Lung (tissue), 12 donors: ENCODE data around the gene ANKFY1. TPM values are rescaled to one million over a fixed set of nuclear protein-coding genes. Genes with fewer than 3 reads are reported as not detected.

Experiments
- ATAC-seq: fragments of 200-7000 bp; cut with Tn5 transposase; one replicate; pipeline ENCODE4 v1.9.1; 2020; ENCODE audit warnings: moderate number of reproducible peaks; ENCODE audit not compliant: insufficient read depth, low FRiP score
- DNase-seq, 3 donors: peaks; one replicate each; pipeline ENCODE4 v3.0.0-alpha.2; 2013 to 2017
- H3K27ac ChIP-seq, 2 donors: one replicate each; pipeline ENCODE4 v1.5.1; 2013; ENCODE audit warnings: mild to moderate bottlenecking in 2 of 2, moderate library complexity in 2 of 2, control low read depth in 1 of 2, inconsistent platforms in 1 of 2, low read depth in 1 of 2, low read length in 1 of 2
- H3K27me3 ChIP-seq, 3 donors: one replicate each; pipeline ENCODE4 v1.5.1; 2013; ENCODE audit warnings: low read length in 2 of 3; ENCODE audit not compliant: control insufficient read depth in 3 of 3, insufficient read depth in 3 of 3
- H3K36me3 ChIP-seq, 4 donors: one replicate each; pipeline ENCODE4 v1.5.1; 2013; ENCODE audit warnings: low read length in 4 of 4, mild to moderate bottlenecking in 1 of 4, moderate library complexity in 1 of 4; ENCODE audit not compliant: control insufficient read depth in 4 of 4, insufficient read depth in 4 of 4
- H3K4me1 ChIP-seq, 5 donors: one replicate each; pipeline ENCODE4 v1.5.1; 2013; ENCODE audit warnings: low read length in 5 of 5, mild to moderate bottlenecking in 2 of 5, moderate library complexity in 1 of 5; ENCODE audit not compliant: control insufficient read depth in 5 of 5, insufficient read depth in 5 of 5
- H3K4me3 ChIP-seq: one replicate; pipeline ENCODE4 v1.5.1; 2013; ENCODE audit warnings: mild to moderate bottlenecking, control low read depth, moderate library complexity
- H3K9ac ChIP-seq, 2 donors: one replicate each; pipeline ENCODE4 v1.5.1; 2013; ENCODE audit warnings: low read length in 2 of 2, control low read depth in 1 of 2; ENCODE audit not compliant: insufficient read depth in 1 of 2
- H3K9me3 ChIP-seq, 4 donors: one replicate each; pipeline ENCODE4 v1.5.1; 2013; ENCODE audit warnings: low read length in 3 of 4, mild to moderate bottlenecking in 1 of 4, moderate library complexity in 1 of 4; ENCODE audit not compliant: control insufficient read depth in 4 of 4, insufficient read depth in 3 of 4
- WGBS, 2 donors: extraction: QIAGEN DNeasy Blood & Tissue Kit; methylation state at CpG; one replicate each; pipeline ENCODE4 v1.1.7; 2013; 5-methylcytosine and 5-hydroxymethylcytosine counted together
- polyA plus RNA-seq, 2 donors: library from polyadenylated mRNA; stranded (reverse); fragments of 200-250 nt; gene quantifications; one replicate each; pipeline ENCODE4 v1.2.1, GENCODE V29; 2013
- total RNA-seq, 2 donors: library from RNA; depleted of rRNA in 1 of 2; stranded (reverse); fragments of >200 nt in 1 of 2; gene quantifications; one replicate each; pipeline ENCODE4 v1.2.1, GENCODE V29; 2014 to 2021
- TF ChIP-seq, protein P1 (sequence below): IDR thresholded peaks from 2 replicates; pipeline ENCODE4 v1.5.1; 2012; ENCODE audit warnings: mild to moderate bottlenecking; ENCODE audit errors: control extremely low read depth, extremely low read depth
- donor health status: control.
- donor health status: control.
- donor health status: Bipolar disorder and iron deficiency.
- donor health status: healthy.
- donor health status: DM: yes; HTN: yes; CAD: no.

The ANKFY1 gene
- total and polyA plus RNA-seq, 4 donors: 11.4 to 60.2 (median 38.8) TPM

GRCh38 chr17:4177806-4178205 lies 86.0 kb downstream of the ANKFY1 start:
- no peaks in the 10 kb centered on the region for H3K27me3 ChIP-seq
- 74 to 93% methylated on average over 21 of the region's 21 CpGs for WGBS, 2 donors
- TF ChIP-seq, protein P1, sequence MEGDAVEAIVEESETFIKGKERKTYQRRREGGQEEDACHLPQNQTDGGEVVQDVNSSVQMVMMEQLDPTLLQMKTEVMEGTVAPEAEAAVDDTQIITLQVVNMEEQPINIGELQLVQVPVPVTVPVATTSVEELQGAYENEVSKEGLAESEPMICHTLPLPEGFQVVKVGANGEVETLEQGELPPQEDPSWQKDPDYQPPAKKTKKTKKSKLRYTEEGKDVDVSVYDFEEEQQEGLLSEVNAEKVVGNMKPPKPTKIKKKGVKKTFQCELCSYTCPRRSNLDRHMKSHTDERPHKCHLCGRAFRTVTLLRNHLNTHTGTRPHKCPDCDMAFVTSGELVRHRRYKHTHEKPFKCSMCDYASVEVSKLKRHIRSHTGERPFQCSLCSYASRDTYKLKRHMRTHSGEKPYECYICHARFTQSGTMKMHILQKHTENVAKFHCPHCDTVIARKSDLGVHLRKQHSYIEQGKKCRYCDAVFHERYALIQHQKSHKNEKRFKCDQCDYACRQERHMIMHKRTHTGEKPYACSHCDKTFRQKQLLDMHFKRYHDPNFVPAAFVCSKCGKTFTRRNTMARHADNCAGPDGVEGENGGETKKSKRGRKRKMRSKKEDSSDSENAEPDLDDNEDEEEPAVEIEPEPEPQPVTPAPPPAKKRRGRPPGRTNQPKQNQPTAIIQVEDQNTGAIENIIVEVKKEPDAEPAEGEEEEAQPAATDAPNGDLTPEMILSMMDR: no peak
- H3K27ac ChIP-seq: no peak overlapping the region
- H3K36me3 ChIP-seq: peaks cover 34 to 70% (median 60%) of the 10 kb centered on the region in 4 donors
- H3K9me3 ChIP-seq: no peaks in the 10 kb centered on the region
- H3K9ac ChIP-seq: no peak overlapping the region
- H3K4me1 ChIP-seq: no peaks in the 10 kb centered on the region
- H3K4me3 ChIP-seq: no peak overlapping the region
- ATAC-seq (no peak), DNase-seq (no peak)

GRCh38 chr17:4176808-4177472 lies 86.8 kb downstream of the ANKFY1 start:
- H3K4me3 ChIP-seq: no peak overlapping the region
- H3K9me3 ChIP-seq: no peaks in the 10 kb centered on the region
- DNase-seq: no peak
- no peak overlapping the region for H3K27ac ChIP-seq
- no peaks in the 10 kb centered on the region for H3K4me1 ChIP-seq
- H3K9ac ChIP-seq: no peak overlapping the region
- no peaks in the 10 kb centered on the region for H3K27me3 ChIP-seq
- TF ChIP-seq, protein P1: no peak
- peaks cover 41 to 72% (median 63%) of the 10 kb centered on the region in 4 donors for H3K36me3 ChIP-seq
- WGBS, 2 donors: 84 to 86% methylated on average over 12 of the region's 12 CpGs
- ATAC-seq: no peak

DNA sequence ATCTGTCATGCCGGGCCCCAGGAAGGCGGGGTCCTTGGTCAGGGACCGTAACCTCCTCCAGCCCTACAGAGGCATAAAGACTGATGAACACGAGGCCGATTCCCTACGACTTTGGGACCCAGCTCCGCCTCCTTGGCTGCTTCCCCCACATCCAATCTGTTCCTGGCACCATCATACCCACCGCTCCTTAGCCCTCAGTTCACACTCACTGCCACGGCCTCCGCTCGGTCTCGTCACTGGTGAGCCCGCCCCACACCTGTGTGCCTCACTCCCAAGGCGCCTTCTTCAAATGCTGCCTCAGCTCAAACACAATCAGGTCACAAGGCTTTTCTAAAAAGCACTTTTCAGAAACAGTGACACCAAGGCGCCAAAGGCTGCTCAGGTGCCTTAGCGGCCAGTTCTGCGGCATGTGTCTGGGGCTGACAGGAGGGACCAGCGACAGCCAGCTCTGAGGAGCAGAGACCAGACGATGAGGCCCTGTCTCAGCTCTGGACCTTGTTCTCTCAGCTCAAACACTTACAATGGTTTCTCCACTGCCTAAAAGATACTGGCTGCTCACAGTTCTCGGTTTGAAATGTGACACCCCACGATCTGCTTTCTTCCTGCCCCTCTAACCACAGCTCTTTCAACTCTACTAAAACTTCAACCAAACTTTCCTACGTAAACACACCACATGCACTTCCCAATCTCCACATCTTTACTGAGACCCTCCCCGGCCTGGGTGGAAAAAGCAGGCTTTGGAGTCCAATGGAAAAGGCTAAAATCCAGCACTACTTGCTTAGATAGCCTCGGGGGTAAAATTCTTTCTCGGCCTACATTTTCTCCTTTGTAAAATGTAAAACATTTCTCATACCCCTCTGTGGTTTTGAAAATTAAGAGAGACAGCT lies 87.6 kb downstream of the ANKFY1 start:
- Histone ChIP-seq H3K4me3 (no peak overlapping the region), H3K9ac (no peak overlapping the region), H3K36me3 (peaks cover 49 to 75% (median 62%) of the 10 kb centered on the region in 4 donors), H3K9me3 (no peaks in the 10 kb centered on the region), H3K4me1 (no peaks in the 10 kb centered on the region), H3K27ac (peak overlapping the region in 1 of 2 donors; percentile 28), H3K27me3 (no peaks in the 10 kb centered on the region)
- no peak for ATAC-seq
- TF ChIP-seq, protein P1: no peak
- 79 to 82% methylated on average over 25 of the region's 25 CpGs for WGBS, 2 donors
- peak in 1 of 3 donors; percentile 24 for DNase-seq
